BLaER1 treated with 17β-estradiol and CSF1 and Interleukin-3, amounts not matched to agents 10 nM and 100 nM (cell line): ENCODE results near the gene TRIM28.

Experiments
- H3K27ac ChIP-seq, 11 experiments: shearing (Covaris generic); formaldehyde crosslinking; 2 replicates each; pipeline ENCODE4 v1.8.1; 2022
- H3K27me3 ChIP-seq, 11 experiments: shearing (Covaris generic); formaldehyde crosslinking; 2 replicates each; pipeline ENCODE4 v1.8.1; 2022
- H3K36me3 ChIP-seq, 11 experiments: shearing (Covaris generic); formaldehyde crosslinking; 2 replicates each; pipeline ENCODE4 v1.8.1; 2022
- H3K4me1 ChIP-seq, 10 experiments: shearing (Covaris generic); formaldehyde crosslinking; 2 replicates each; pipeline ENCODE4 v1.8.1; 2022
- H3K4me2 ChIP-seq, 11 experiments: shearing (Covaris generic); formaldehyde crosslinking; 2 replicates each; pipeline ENCODE4 v1.8.1; 2022
- H3K4me3 ChIP-seq, 10 experiments: shearing (Covaris generic); formaldehyde crosslinking; 2 replicates each; pipeline ENCODE4 v1.8.1; 2022
- H3K9ac ChIP-seq, 11 experiments: shearing (Covaris generic); formaldehyde crosslinking; 2 replicates each; pipeline ENCODE4 v1.8.1; 2022
- H3K9me3 ChIP-seq, 11 experiments: shearing (Covaris generic); formaldehyde crosslinking; replicated peaks in 1 of 11; 2 replicates each; pipeline ENCODE4 v1.8.1; 2022
- H4K20me1 ChIP-seq, 11 experiments: shearing (Covaris generic); formaldehyde crosslinking; 2 replicates each; pipeline ENCODE4 v1.8.1; 2022
- Cebpa-rat ChIP-seq, 11 experiments: shearing (Covaris generic); IDR thresholded peaks; 2 replicates each; pipeline ENCODE4 v1.8.1; 2022

Gene TRIM28

DNA sequence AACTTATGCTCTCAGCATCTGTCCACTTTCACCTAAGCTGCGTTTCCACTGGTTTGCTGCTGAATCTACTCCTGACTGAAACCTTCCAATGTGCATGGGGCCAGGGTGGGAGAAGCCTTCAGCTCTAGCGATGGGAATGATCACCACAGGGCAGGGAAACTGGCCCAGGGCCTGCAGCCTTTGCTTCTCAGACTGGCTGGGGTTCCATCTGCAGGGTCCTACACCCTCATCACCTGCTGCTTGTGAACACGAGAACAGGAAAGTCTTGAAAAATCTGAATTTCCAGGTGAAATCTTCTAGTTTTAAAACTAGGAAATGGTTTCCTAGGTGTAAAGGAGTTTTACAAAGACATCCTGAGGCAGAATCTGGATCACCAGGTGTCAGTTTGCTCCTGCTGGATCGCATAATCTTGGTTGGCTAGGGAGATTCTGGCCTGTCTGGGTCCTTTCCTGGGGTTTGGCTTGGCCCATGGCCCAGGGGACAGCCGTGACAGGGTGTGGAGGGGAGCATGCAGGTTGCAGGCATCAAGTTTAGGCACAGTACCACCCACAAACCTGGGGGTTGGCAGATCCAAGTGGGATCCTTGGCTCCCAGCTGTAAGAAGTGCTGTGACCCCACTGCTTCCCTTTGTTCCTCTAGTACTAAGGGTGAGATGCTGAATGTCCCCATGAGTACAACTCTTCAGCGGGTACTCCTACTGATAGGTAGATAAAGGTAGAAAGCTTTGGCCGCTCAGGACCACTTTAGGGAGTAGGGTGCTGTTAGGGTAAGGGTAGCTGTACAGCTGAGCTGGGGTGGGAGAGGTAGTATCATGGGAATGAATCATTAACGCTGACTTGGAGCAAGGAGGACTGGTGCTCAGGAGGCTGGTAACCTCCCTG lies 16.4 kb downstream of the TRIM28 start:
- Histone ChIP-seq H3K4me1 (peaks cover 72 to 80% (median 77%) of the 10 kb centered on the region in 10 experiments), H4K20me1 (peaks cover 0 to 26% (median 14%) of the 10 kb centered on the region in 11 experiments; a peak in 12 of 22 replicates), H3K9ac (peak overlapping the region; percentile 89 to 98 (median 96); a peak in 20 of 22 replicates), H3K4me3 (peak overlapping the region; percentile 76 to 98 (median 94); a peak in 19 of 20 replicates), H3K4me2 (peak overlapping the region; percentile 89 to 100 (median 98)), H3K27ac (peak overlapping the region; percentile 20 to 99 (median 98); a peak in 21 of 22 replicates), H3K27me3 (peaks cover 0 to 24% (median 0%) of the 10 kb centered on the region in 11 experiments; a peak in 8 of 22 replicates), H3K9me3 (no peaks in the 10 kb centered on the region), H3K36me3 (peaks cover 17 to 22% (median 20%) of the 10 kb centered on the region in 11 experiments)
- TF ChIP-seq Cebpa-rat (IDR thresholded peaks at IDR 0.05) = no peak

GRCh38 chr19:58560921-58561320 lies 17.1 kb downstream of the TRIM28 start:
- no peak for TF ChIP-seq Cebpa-rat (IDR thresholded peaks at IDR 0.05)
- H4K20me1 ChIP-seq = peaks cover 0 to 26% (median 14%) of the 10 kb centered on the region in 11 experiments; a peak in 12 of 22 replicates
- peak overlapping the region in 1 of 11 experiments; percentile 41; a peak in 1 of 22 replicates for H3K9ac ChIP-seq
- peaks cover 12 to 15% (median 13%) of the 10 kb centered on the region in 11 experiments for H3K36me3 ChIP-seq
- no peak overlapping the region for H3K4me3 ChIP-seq
- peak overlapping the region in 6 of 11 experiments; percentile 97 to 99 (median 98); a peak in 9 of 22 replicates for H3K27ac ChIP-seq
- H3K4me1 ChIP-seq = peaks cover 66 to 73% (median 70%) of the 10 kb centered on the region in 10 experiments
- H3K4me2 ChIP-seq = peak overlapping the region; percentile 89 to 100 (median 98); a peak in 21 of 22 replicates
- H3K27me3 ChIP-seq = peaks cover 0 to 24% (median 0%) of the 10 kb centered on the region in 11 experiments; a peak in 8 of 22 replicates
- no peaks in the 10 kb centered on the region for H3K9me3 ChIP-seq

DNA sequence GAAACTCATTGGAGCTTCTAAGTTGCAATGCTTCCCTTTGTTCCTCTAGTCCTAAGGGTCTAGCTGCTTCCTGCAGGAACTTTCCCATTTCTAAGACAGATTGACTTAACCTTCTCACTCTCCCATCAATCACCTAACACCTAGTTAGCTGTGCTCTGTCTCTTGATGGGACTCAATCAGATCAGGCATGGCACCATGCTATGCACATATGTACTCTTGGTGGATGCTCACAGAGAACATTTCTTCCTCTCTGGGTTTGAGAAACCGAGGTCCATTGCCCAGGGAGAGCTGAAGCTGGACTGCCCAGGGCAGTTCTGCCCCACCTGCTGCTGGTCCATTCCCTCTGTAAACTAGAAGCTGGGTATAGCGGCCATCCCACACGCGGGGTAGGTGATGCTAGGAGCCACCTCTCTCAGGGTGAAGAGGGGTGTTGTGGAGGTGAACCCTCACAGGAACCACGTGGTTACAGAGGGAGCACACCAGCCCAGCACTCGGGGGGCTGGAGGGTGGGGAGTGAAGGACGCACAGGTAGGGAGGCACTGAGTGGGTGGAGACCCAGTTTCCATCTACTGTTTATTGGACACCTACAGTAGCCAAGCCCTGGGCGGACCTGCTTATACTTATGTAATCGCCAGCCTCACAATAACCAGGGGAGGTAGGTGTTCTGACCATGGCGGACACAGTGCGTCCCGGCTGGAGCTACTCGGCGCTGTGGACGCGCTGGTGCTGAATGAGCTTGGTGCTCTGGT lies 17.7 kb downstream of the TRIM28 start:
- H3K27ac ChIP-seq = peak overlapping the region in 5 of 11 experiments; percentile 38 to 99 (median 99); a peak in 9 of 22 replicates
- no peaks in the 10 kb centered on the region for H3K9me3 ChIP-seq
- H3K9ac ChIP-seq = peak overlapping the region in 6 of 11 experiments; percentile 35 to 75 (median 66); a peak in 9 of 22 replicates
- peak overlapping the region; percentile 89 to 100 (median 98) for H3K4me2 ChIP-seq
- peaks cover 7 to 14% (median 10%) of the 10 kb centered on the region in 11 experiments for H3K36me3 ChIP-seq
- H3K27me3 ChIP-seq = peaks cover 0 to 24% (median 0%) of the 10 kb centered on the region in 11 experiments; a peak in 8 of 22 replicates
- peaks cover 59 to 71% (median 64%) of the 10 kb centered on the region in 10 experiments for H3K4me1 ChIP-seq
- TF ChIP-seq Cebpa-rat (IDR thresholded peaks at IDR 0.05) = no peak
- H4K20me1 ChIP-seq = peaks cover 0 to 20% (median 12%) of the 10 kb centered on the region in 11 experiments; a peak in 12 of 22 replicates
- H3K4me3 ChIP-seq = peak overlapping the region in 4 of 10 experiments; percentile 44 to 58 (median 54); a peak in 2 of 20 replicates

DNA sequence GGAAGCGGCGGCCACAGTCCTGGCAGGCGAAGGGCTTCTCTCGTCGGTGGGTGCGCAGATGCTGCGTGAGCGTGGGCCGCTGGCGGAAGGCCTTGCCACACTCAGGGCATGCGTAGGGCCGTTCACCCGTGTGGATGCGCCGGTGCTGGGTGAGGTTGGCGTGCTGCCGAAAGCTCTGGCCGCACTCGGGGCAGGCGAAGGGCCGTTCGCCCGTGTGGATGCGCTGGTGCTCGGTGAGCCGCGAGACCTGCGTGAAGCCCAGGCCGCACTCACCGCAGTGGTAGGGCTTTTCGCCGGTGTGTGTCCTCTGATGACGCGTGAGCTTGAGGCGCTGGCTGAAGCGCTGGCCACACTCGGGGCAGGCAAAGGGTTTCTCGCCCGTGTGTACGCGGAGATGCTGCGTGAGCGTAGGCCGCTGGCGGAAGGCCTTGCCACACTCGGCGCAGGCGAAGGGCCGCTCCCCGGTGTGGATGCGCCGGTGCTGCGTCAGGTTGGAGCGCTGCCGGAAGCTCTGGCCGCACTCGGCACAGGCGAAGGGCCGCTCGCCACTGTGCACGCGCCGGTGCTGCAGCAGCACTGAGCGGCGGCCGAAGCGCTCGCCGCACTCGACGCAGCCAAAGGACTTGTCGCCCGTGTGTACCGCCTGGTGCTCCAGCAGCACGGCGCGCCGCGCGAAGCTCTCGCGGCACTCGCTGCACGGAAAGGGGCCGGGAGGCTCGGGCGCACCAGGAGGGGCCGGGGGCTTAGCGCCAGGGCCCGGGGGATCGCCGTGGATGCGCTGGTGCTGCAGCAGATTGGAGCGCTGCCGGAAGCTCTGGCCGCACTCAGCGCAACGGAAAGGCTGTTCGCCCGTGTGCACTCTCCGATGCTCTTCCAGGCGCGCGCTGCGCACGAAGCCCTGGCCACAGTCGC lies 18.5 kb downstream of the TRIM28 start:
- peak overlapping the region; percentile 89 to 100 (median 98) for H3K4me2 ChIP-seq
- H3K9ac ChIP-seq = peak overlapping the region; percentile 30 to 75 (median 63)
- H3K4me3 ChIP-seq = peak overlapping the region; percentile 44 to 65 (median 53)
- TF ChIP-seq Cebpa-rat (IDR thresholded peaks at IDR 0.05) = no peak
- H3K4me1 ChIP-seq = peaks cover 52 to 65% (median 56%) of the 10 kb centered on the region in 10 experiments
- peaks cover 0 to 24% (median 0%) of the 10 kb centered on the region in 11 experiments; a peak in 8 of 22 replicates for H3K27me3 ChIP-seq
- H4K20me1 ChIP-seq = peaks cover 0 to 19% (median 3%) of the 10 kb centered on the region in 11 experiments; a peak in 10 of 22 replicates
- peaks cover 5 to 15% (median 10%) of the 10 kb centered on the region in 11 experiments; a peak in 14 of 22 replicates for H3K36me3 ChIP-seq
- no peaks in the 10 kb centered on the region for H3K9me3 ChIP-seq
- peak overlapping the region in 8 of 11 experiments; percentile 25 to 99 (median 60); a peak in 15 of 22 replicates for H3K27ac ChIP-seq

GRCh38 chr19:58563034-58563573 lies 19.2 kb downstream of the TRIM28 start:
- TF ChIP-seq Cebpa-rat (IDR thresholded peaks at IDR 0.05) = no peak
- Histone ChIP-seq H3K27ac (peak overlapping the region in 8 of 11 experiments; percentile 25 to 99 (median 60); a peak in 14 of 22 replicates), H3K9ac (peak overlapping the region; percentile 30 to 75 (median 63)), H3K4me3 (peak overlapping the region; percentile 44 to 65 (median 53)), H3K9me3 (no peaks in the 10 kb centered on the region), H3K4me1 (peaks cover 52 to 69% (median 59%) of the 10 kb centered on the region in 10 experiments), H4K20me1 (peaks cover 0 to 19% (median 0%) of the 10 kb centered on the region in 11 experiments; a peak in 4 of 22 replicates), H3K27me3 (peaks cover 0 to 24% (median 0%) of the 10 kb centered on the region in 11 experiments; a peak in 8 of 22 replicates), H3K4me2 (peak overlapping the region; percentile 89 to 100 (median 98)), H3K36me3 (peaks cover 5 to 17% (median 12%) of the 10 kb centered on the region in 11 experiments; a peak in 15 of 22 replicates)

DNA sequence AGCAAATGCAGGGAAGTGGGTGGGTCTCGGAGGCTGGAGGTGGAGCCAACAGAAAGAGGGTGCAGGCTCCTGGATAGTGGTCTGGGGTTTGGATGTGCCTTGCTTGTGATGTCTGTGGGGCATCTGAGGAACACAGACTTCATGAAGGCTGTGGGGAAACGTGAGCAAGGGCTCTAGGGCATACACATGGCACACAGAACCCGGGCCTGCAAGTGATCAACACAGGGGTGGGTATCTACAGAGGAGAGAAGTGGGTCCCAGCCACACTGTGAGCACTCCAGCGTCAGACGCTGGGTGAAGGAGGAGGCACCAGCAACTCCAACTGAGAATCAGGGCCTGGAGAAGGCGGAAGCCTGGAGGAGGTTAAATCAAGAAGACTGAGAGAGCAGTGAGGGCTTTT lies 20.0 kb downstream of the TRIM28 start:
- peak overlapping the region in 4 of 10 experiments; percentile 44 to 59 (median 54); a peak in 6 of 20 replicates for H3K4me3 ChIP-seq
- H4K20me1 ChIP-seq = peaks cover 0 to 19% (median 0%) of the 10 kb centered on the region in 11 experiments; a peak in 2 of 22 replicates
- H3K36me3 ChIP-seq = peaks cover 5 to 21% (median 15%) of the 10 kb centered on the region in 11 experiments; a peak in 16 of 22 replicates
- peak overlapping the region; percentile 89 to 100 (median 98) for H3K4me2 ChIP-seq
- H3K4me1 ChIP-seq = peaks cover 53 to 76% (median 67%) of the 10 kb centered on the region in 10 experiments
- peak overlapping the region in 5 of 11 experiments; percentile 3 to 99 (median 61); a peak in 7 of 22 replicates for H3K27ac ChIP-seq
- peak overlapping the region in 6 of 11 experiments; percentile 21 to 75 (median 65); a peak in 7 of 22 replicates for H3K9ac ChIP-seq
- H3K9me3 ChIP-seq = no peaks in the 10 kb centered on the region
- TF ChIP-seq Cebpa-rat (IDR thresholded peaks at IDR 0.05) = no peak
- H3K27me3 ChIP-seq = peaks cover 0 to 24% (median 0%) of the 10 kb centered on the region in 11 experiments; a peak in 8 of 22 replicates

DNA sequence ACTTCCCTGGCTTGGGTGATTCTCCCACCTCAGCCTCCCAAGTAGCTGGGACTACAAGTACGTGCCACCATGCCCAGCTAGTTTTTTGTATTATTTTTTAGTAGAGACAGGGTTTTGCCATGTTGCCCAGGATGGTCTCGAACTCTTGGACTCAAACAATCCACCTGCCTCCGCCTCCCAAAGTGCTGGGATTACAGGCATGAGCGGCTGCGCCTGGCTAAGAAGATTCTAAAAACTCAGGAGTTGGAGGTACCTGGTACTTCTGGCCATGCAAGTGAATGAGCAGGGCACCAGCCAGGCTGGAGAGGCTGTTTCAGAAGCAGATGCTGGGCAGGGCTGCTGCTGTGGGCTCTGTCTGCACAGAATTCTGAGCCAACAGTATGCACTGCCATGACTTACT lies 23.1 kb downstream of the TRIM28 start:
- Histone ChIP-seq H3K4me3 (no peak overlapping the region), H3K9me3 (no peaks in the 10 kb centered on the region), H3K27ac (peak overlapping the region in 1 of 11 experiments; percentile 23; a peak in 2 of 22 replicates), H3K4me2 (no peak overlapping the region), H3K36me3 (peaks cover 5 to 31% (median 17%) of the 10 kb centered on the region in 11 experiments; a peak in 16 of 22 replicates), H3K4me1 (peaks cover 60 to 79% (median 69%) of the 10 kb centered on the region in 10 experiments), H3K27me3 (peaks cover 0 to 19% (median 0%) of the 10 kb centered on the region in 11 experiments; a peak in 8 of 22 replicates), H4K20me1 (peaks cover 0 to 19% (median 0%) of the 10 kb centered on the region in 11 experiments; a peak in 3 of 22 replicates), H3K9ac (no peak overlapping the region)
- no peak for TF ChIP-seq Cebpa-rat (IDR thresholded peaks at IDR 0.05)
